Measurements from ENCODE around the gene DDX51.
"Not testable (repeated sequence)": the region's sequence is repeated elsewhere in the genome, so short reads cannot be mapped to it uniquely, and the experiment has no call there.

DDX51 gene

DNA sequence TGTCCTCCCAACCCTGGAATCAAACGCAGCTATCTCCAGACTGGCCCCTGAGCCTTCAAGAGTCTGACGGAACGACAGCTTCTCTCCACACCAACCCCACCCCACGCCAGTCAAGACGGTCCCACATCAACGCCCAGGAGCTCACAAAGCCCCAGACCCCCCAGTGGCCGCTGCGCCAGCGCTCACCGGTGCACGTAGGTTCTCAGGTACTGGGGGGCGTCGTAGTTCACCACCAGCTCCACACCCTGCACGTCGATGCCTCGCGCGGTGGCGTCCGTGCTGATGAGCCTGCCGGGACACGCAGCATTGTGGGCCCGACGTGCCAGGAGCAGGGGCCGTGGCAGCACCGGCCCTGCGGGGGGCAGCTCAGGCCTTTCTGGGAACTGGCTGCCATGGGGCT, 4.2 kb downstream of the DDX51 start:
- no peak for DNase-seq (ENCODE audit: low read depth)

DNA sequence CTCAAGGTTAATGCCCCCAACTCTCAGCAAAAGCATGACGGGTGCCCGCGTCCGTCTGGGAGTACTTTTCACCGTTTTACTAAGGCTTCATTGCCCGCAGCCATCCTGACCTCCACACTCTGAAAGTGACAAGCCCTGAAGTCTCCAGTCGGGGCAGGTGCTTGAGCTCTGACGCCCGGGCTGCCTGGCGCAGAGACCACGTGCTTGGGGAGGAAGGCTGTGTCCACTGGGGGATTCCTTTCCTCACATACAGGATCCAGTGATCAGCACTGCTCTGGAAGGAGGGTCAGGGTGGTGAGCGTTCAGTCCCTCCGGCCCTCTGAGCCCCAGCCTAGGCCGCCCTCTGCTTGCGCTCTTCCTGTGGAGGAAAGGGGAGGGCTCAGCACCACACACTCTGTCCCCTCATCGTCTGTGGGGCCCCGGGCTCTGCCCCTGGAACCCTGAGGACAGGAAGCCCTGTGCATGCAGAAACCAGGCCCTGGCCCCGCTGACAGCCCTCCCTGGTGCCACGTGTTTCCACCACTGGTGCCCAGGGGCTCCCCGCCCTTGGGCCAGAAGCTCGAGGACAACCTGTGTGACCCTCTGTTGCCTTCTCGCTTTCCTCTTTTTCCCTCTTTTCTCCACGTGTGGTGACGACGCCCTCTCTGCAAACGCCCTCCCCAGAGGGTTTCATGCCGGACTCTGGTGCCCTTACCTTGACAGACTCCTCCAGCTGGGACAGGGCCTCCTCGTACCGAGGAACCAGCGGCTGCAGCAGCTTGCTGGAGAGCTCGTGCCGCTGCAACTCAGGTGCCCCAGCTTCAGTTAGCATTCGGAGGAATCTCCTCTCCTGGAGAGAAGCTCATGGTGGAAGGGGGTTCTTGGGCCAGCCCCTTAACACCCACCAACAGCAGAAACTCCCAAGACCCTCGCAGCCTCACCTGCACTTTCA, 4.9 kb downstream of the DDX51 start:
- no peak for DNase-seq (ENCODE audit: low read depth)

DNA sequence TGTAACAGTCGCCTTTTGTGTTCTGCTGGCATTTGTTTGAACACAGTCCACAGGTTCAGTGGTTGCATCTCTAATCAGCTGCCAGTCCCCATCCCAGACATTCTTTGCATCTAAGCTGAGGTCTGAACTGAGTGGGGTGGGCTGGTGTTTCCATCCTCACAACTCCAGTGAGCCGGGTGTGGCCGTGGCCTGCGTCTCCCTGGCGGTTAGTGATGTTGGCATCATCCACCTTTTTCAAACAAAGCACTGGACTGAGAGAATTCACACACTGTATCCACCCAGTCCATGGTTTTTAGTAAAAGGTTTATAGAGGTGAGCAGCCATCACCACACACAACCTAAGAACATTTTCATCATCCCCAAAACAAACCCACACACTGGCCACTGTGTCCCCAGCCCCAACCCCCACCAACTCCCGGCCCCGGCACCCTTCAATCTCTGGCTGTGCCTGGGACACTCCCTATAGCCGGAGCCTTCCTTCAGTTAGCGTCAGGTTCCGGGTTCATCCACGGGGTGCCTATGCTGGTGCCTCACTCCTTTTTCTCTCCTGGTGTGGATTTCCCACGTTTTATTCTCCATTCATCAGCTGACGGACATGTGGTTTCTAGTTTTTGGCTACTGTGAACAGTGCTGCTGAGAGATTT, 6.5 kb downstream of the DDX51 start:
- no peak for DNase-seq (ENCODE audit: low read depth)

DNA sequence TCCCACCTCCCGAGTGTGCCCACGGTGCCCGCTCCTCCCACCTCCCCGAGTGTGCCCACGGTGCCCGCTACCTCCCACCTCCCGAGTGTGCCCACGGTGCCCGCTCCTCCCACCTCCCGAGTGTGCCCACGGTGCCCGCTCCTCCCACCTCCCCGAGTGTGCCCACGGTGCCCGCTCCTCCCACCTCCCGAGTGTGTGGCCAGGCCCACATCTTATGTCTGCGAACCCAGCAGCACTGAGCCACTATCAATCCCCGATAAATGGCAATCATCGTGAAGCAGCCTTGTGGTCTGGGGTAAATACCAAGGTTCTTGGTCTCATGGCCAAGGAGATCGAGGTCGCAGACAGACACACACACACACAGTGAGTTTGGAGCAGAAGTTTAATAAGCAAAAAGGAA, 7.9 kb downstream of the DDX51 start:
- not testable (repeated sequence) for DNase-seq (ENCODE audit: low read depth)

DNA sequence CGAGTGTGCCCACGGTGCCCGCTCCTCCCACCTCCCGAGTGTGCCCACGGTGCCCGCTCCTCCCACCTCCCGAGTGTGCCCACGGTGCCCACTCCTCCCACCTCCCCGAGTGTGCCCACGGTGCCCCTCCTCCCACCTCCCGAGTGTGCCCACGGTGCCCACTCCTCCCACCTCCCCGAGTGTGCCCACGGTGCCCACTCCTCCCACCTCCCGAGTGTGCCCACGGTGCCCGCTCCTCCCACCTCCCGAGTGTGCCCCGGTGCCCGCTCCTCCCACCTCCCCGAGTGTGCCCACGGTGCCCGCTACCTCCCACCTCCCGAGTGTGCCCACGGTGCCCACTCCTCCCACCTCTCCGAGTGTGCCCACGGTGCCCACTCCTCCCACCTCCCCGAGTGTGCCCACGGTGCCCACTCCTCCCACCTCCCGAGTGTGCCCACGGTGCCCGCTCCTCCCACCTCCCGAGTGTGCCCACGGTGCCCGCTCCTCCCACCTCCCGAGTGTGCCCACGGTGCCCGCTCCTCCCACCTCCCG, 9.4 kb downstream of the DDX51 start:
- DNase-seq (ENCODE audit: low read depth) = not testable (repeated sequence)

DNA sequence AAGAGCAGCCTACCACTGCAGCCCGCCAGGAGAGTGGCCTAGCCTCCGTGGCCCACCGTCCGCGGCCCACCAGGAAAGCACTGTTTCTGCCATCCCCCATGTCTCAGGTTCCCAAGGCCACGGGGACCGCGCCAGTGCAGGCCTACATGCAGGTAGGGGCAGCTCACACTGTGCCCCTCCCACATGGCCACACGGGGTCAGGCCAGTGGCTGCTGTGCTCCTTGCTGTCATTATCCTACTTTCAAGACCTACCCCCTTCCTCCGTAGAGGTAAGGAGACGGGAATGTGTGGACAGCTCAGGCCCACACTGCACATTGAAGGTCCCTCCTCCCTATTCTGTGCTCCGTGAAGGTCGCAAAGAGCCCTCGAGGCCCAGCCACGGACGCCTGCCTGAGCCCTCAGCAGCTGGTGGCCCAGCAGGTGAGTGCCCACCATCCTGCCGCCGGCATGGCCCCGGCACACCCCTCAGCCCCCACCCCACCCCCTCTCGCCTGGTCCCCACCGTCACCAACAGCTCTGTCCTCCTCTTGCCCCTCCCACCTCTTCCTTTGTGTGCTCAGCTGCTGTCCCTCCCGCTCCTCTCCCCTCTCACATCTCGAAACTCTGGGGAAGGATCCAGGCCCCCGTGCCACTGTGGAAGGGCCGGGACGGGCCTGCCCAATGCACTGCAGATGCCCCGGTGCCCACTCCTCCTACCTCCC, 10.0 kb downstream of the DDX51 start:
- DNase-seq (ENCODE audit: low read depth) = no peak

DNA sequence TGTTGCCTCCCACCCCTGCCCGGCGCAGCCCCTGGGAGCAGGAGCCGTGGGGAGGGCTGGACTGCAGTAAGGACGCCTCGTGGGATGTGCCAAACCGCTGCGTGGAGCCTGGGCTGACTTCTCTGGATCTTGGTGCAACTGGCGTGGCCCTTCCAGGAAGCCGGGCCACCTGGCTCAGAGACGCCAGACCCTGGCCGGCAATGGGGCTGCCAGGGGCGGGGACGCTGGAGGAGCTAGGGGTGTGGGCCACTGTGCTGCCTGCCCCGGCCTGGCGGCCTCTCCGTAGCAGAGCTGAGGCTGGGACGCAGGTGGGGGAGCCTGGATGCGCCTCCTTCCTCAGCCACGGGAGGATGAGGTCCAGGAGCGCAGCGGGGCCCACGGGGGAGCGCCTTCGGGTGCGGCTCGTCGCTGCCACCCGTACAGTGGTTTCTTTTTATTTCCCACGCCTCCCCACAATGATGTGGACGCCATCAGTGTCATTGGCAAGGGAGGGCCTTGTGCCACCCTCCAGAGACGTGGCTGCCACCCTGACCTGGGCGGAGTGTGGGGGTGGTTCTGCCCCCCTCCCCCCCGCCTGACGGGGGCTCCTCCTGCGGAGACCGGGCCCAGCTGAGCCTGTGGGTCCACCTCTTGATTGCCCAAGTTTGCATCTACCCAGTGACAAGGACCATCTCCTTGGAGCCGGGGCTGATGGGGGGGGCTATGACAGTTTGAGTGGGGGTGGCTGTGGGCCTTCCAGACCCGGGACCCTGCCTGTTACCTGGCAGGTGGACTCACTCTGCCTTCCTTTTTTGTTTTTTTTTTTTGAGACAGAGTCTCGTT, 11.3 kb downstream of the DDX51 start:
- DNase-seq (ENCODE audit: low read depth) = no peak

DNA sequence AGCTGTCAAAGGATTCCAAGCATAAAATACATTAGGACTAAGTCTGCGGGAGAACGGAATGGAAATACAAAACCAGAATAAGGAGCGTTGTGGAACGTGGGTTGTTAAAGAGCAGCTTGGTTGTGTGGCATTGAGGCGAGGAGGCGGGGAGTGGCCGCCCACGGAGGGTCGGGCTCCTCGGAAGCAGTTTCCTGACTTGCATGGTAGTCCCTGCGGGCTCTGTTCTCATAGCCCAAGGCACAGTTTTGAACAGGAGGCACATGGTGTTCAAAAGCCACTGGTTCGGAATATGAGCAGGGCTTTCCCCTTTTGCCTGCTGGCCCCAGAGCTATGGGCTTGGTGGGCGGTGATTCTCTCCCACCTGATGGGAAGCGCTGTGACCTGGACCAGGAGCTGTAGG, 12.2 kb downstream of the DDX51 start:
- DNase-seq (ENCODE audit: low read depth) = no peak

DNA sequence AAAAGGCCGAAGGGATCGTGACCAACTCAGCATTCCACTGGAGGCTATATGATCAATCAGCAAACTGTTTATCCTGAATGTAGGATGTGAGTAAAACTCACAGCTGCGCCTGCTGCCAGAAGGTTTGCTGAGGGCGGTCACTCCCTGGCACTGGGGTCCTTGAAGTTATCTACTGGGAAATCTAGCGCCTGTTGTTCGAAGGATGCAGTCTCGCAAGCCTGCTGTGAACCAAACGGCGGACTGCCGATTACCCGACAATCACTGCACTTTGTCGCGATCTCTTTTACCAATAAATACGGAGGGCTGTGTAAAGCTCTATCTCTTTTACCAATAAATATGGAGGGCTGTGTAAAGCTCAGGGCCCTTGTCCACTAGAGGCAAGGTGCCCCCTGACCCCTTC, 12.9 kb downstream of the DDX51 start:
- no peak for DNase-seq (ENCODE audit: low read depth)

DNA sequence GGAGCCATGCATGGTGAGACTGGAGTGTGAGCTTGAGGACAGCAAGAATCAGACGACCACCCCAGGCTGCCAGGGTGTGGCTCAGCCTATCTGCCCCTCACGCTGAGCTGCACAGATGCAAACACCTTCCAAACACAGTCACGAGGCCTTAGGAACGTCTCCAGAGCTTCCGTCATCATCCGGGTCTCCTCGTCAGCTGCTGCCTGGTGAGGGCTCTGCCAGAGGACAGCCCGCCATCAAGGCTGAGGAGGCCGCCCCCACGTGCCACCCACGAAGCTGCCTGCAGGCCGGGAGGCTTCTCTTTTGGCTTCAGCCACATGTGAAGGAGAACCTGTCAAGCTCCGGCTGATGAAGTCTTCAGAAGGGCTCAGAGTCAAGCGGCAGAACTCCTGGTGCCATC, 13.4 kb downstream of the DDX51 start:
- DNase-seq (ENCODE audit: low read depth) = no peak

DNA sequence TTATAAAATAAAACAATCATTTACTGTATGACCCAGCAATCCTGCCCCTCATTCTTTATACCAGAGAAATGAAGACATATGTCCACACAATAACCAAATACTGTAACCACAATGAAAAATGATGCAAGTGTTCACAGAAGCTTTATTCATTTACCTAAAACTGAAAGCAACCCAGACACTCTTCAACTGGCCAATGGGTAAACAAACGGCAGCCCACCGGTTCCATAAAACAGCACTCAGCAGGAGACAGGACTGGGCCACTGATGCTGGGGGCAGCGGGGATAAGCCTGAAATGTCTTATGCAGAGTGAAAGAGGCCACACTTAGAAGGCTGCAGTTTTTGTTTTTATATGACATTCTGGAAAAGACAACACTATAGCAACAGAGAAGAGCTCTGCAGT, 15.1 kb downstream of the DDX51 start:
- DNase-seq (ENCODE audit: low read depth) = no peak

DNA sequence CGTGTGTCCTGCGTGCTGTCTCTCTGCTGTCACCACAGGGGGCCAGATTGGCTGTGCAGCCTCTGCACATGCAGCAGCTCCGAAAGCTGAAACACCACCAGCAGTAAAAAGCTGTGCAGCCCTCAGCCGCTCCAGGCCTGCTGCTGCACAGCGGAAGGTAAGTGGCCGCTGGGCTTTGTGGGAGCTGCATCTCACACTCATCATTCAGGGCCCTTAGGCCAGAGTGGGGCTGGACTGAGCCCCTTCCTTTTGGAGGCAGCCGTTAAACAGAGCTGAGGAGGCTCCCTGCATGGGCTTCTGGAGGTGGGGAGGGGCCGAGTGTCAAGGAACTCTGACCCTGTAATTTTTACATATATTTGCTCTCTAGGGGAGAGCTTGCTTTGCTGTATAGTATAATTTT, 17.1 kb downstream of the DDX51 start:
- no peak for DNase-seq (ENCODE audit: low read depth)

DNA sequence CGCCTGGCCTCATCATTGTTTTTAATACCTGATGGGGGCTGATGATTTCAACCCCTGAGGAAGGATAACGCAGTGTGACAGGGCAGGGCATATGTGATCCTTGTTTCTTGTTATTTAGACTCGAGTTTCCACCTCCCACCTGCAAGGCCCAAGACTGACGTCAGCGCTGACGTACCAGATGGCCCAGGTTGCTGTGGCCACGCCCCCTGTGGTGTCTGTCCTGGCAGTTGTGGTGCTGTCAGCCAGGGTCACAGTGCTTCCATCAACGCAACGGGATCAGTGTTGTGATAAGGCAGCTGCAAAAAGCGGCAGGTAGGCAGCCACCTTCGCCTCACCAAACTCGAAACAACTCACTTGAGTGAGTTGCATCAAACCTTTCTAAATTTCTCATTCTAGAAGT, 18.4 kb downstream of the DDX51 start:
- no peak for DNase-seq (ENCODE audit: low read depth)

DNA sequence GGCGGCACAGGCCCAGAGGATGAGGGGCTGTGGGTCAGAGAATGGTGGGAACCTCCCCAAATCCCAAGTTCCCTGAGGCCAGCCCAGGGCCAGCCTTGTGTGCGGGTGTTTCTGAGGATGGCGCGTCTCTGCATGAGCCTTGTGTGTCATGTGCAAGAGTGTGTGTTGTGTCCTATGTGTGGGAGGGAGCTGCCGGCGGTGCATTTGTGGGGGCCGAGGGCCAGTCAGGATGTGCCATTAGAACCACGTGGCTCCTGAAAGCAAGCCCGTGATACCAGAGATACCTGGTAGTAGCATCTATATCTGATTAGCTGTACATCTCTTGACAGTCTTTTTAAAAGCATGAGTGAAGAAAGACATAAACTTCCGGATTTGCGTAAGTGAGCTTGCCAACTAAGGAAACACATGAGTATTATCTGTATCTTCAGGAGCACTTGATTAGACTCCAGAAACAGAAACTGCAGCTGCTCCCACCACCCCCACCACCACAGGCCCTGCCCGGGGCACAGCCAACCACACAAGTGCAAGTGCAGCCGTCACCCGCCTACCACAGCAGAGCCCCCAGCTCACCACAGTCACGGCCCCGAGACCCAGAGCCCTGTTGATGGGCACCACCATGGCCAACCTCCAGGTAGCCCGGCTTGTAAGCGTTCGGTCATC, 19.2 kb downstream of the DDX51 start:
- DNase-seq (ENCODE audit: low read depth) = no peak

DNA sequence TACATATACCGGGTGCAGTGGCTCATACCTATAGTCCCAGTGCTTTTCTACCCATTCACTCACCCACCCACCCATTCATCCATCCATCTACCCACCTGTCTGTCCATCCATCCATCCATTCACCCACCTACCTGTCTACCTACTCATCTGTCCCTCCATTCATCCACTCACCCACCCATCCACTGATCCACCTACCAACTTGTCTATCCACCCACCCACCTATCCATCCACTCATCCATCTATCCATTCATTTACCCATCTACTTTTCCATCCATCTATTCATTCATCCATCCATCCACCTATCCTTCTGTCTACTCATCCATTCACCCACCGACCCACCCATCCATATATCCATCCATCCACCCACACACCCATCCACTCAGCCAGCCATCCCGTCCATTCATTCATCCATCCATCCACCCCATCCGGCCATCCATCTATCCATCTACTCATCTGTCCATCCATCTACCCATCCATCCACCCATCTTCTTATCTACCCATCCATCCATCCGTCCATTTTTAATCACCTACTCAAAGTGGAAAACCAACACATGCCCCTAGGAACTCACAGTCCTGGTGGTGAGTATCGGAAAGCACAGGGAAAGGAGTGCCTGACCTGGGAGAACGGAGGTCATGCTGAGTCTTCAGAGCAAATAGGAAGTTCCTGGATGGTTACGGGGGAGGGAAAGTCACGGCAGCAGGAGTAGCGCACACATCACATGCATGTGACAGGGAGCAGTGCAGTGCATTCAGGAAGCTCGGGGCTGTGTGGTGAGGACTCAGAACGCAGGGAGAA, 20.0 kb downstream of the DDX51 start:
- no peak for DNase-seq (ENCODE audit: low read depth)

DNA sequence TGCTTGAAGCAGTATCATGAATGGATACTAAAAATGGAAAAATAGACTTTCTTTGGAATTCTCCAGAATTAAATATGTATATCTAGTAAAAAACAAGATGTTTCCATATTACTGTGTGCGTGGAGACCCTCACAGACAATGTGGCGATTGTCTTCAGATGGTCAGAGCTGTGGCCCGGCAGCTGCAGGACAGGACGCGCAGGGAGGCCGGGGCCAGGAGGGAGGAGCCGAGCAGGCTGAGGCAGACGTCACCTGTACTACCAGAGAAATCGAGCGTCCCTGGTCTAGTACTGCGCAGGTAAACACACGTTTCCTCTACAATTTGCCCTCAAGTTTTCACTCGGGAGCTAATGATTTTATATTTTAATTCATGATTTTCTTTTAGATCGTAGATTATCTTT, 22.8 kb downstream of the DDX51 start:
- no peak for DNase-seq (ENCODE audit: low read depth)

DNA sequence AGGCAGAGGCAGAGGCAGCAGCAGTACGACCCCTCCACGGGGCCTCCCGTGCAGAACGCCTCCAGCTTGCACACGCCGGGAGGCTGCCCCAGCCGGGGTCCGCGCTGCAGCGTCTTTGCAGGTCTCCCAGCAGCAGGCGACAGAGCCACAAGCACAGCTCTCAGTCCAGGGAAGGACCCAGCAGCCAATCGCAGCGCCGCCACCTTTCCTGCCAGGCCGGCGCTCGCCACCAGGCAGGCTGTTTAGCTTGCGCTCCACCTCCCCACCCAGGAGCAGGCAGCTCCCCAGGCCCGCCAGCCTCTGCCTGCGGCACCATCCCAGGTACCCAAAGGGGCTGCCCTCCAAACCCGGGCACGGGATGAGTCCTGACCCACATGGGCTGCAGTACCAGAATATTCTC, 25.2 kb downstream of the DDX51 start:
- DNase-seq (ENCODE audit: low read depth) = no peak

DNA sequence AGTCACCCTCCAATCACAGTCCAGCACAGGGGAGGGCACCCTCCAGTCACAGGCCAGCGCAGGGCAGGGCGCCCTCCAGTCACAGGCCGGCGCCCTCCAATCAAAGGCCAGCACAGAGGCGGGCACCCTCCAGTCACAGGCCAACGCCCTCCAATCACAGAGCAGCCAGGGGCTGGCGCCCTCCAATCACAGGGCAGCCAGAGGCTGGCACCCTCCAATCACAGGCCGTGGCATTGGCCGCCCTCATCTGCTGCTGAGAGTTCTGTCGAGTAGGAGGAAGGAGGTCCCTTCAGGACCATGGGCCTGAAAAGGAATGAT, 26.6 kb downstream of the DDX51 start:
- DNase-seq (ENCODE audit: low read depth) = no peak

DNA sequence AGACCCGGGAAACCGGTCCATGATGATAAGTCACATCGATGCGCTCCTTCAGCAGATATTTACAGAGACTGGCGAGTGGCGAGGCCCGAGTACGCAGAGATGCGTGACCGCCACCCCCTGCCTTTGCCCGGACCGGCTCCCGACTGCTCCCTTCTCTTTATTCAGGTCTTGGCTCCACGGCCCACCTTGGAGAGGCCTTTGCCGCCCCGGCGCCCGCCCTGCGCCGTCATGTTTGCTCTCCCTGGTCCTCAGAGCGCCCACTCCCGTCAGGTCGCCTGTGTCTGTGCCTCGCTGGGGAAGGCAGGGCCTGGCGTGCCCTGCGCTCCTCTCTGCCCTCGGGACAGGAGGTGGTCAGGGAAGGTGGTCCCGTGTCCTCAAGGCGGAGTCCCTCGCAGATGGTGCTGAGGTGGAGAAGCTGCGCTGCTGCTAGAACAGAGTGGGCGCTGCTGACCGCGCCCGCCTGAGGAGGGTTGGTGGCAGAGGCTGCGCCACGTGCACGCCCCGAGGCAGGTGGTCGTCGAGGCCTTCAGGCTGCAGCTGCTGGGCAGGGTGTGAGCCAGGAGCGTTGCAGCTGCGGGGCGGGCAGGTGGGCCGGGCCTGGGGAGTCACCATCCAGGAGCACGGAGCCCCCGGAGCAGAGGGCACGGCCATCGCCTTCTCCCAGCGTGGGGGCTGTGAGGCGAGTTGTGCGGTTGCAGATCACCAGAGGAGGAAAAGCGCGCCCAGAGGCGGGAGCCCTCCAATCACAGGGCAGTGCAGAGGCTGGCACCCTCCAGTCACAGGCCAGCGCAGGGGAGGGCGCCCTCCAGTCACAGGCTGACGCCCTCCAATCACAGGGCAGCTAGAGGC, 27.2 kb downstream of the DDX51 start:
- no peak for DNase-seq (ENCODE audit: low read depth)

DNA sequence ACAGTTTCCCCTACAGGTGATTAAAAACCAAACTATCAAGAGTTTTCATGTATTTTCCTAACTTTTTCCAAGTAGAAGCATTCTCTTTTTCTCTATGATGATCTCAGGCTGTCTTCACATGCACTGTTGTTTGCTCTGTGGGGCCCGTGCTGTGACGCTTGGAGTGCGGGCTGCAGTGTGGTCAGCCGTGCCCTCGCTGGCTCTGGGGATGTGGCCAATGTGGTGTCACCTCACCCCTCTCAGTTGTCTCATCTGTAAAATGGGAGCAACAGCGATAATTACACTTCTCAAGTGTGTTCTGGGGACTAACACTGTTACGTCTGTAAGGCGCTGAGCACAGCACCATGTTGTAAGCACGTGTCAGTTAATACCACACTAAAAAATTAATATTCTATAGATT, 28.6 kb downstream of the DDX51 start:
- no peak for DNase-seq (ENCODE audit: low read depth)
